GM12892 (cell line): ENCODE results near the gene SNX8.
"Not testable (repeated sequence)": the region's sequence is repeated elsewhere in the genome, so short reads cannot be mapped to it uniquely, and the experiment has no call there.

Experiments used
- DNase-seq: peaks from one replicate; pipeline ENCODE4 v3.0.0; 2011; ENCODE audit not compliant: insufficient read length
- FAIRE-seq: peaks from 2 replicates; lab custom pipeline; 2011; peaks lifted over from hg19 to GRCh38; lab: Jason Lieb, UNC
- POLR2A ChIP-seq: IDR thresholded peaks from 2 replicates; pipeline ENCODE4 v1.6.1; 2011; ENCODE audit warnings: low read depth, low read length, control low read depth
- POLR2AphosphoS5 ChIP-seq: IDR thresholded peaks from 2 replicates; pipeline ENCODE4 v1.6.1; 2011; ENCODE audit warnings: low read depth, low read length, control low read depth
- TAF1 ChIP-seq: IDR thresholded peaks from 2 replicates; pipeline ENCODE4 v1.6.1; 2011; ENCODE audit warnings: low read depth, mild to moderate bottlenecking, control low read depth, low read length, borderline replicate concordance

The SNX8 gene

GRCh38 chr7:2353113-2353935, 39.1 kb upstream of the SNX8 start:
- no peak for DNase-seq
- TF ChIP-seq POLR2A: no peak
- TF ChIP-seq TAF1: no peak
- no peak for TF ChIP-seq POLR2AphosphoS5
- no peak for FAIRE-seq

GRCh38 chr7:2350861-2351260, 36.6 kb upstream of the SNX8 start:
- TF ChIP-seq POLR2A (no peak), POLR2AphosphoS5 (no peak), TAF1 (no peak)
- DNase-seq: no peak
- no peak for FAIRE-seq

- no peak for TF ChIP-seq POLR2AphosphoS5
- no peak for TF ChIP-seq TAF1
- no peak for TF ChIP-seq POLR2A
- DNase-seq (no peak), FAIRE-seq (no peak)
Measured at GRCh38 chr7:2350055-2350454, 35.8 kb upstream of the SNX8 start.

- not testable (repeated sequence) for FAIRE-seq, DNase-seq
Measured at GRCh38 chr7:2347351-2348063, 33.3 kb upstream of the SNX8 start.

GRCh38 chr7:2336626-2337299, 22.5 kb upstream of the SNX8 start:
- no peak for FAIRE-seq
- DNase-seq: no peak
- TF ChIP-seq POLR2AphosphoS5: no peak
- TF ChIP-seq TAF1: no peak
- TF ChIP-seq POLR2A: no peak

- not testable (repeated sequence) for DNase-seq, FAIRE-seq
Measured at GRCh38 chr7:2332606-2333231, 18.5 kb upstream of the SNX8 start.

- DNase-seq: no peak
- FAIRE-seq: no peak
- TF ChIP-seq POLR2AphosphoS5: no peak
Measured at GRCh38 chr7:2331707-2332106, 17.5 kb upstream of the SNX8 start.

GRCh38 chr7:2330493-2330892, 16.3 kb upstream of the SNX8 start:
- FAIRE-seq: no peak
- TF ChIP-seq POLR2A (no peak), POLR2AphosphoS5 (no peak), TAF1 (no peak)
- no peak for DNase-seq

- TF ChIP-seq POLR2AphosphoS5 (no peak), TAF1 (no peak), POLR2A (no peak)
- FAIRE-seq (no peak), DNase-seq (no peak)
Measured at GRCh38 chr7:2326951-2327350, 12.7 kb upstream of the SNX8 start.

- FAIRE-seq: no peak
- TF ChIP-seq TAF1 (no peak), POLR2A (no peak), POLR2AphosphoS5 (no peak)
Measured at GRCh38 chr7:2325162-2325561, 10.9 kb upstream of the SNX8 start.

GRCh38 chr7:2321020-2321419, 6.8 kb upstream of the SNX8 start:
- TF ChIP-seq POLR2A (no peak), TAF1 (no peak), POLR2AphosphoS5 (no peak)
- DNase-seq: no peak
- FAIRE-seq: no peak

More at GRCh38 chr7:2325162-2325561, 10.9 kb upstream of the SNX8 start:
- no peak for DNase-seq
